HuH-7.5 (cell line): ENCODE data around the gene APBA1.

ENCODE experiments used
- DNase-seq: peaks from one replicate; pipeline ENCODE4 v3.0.0; 2011; ENCODE audit warnings: low spot score

The APBA1 gene

GRCh38 chr9:69397384-69398214 is 274.6 kb downstream of the APBA1 start:
- DNase-seq: no peak

- DNase-seq: no peak
These were observed 275.4 kb downstream of the APBA1 start for GRCh38 chr9:69396759-69397158.

GRCh38 chr9:69395718-69396117 is 276.5 kb downstream of the APBA1 start:
- no peak for DNase-seq

DNA sequence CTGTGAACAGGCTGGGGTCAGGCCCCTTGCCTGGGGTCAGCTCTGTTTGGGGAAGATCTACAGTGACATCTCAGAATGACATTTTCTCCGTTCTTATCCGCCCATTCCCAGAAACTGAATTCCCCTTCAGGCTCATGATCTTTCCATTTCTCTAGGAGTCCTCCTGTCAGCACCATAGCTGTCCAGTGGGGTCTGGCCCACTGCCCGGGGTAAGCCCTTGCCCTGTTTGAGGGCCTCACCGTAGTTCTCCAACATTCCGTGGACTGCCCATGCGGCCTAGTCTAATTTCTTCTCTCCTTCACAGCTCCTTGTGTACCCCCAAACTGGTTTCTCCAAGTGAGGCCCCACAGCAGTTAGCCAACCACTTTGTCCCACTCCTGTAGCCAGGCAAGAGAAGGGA is 278.7 kb downstream of the APBA1 start:
- DNase-seq: no peak

DNA sequence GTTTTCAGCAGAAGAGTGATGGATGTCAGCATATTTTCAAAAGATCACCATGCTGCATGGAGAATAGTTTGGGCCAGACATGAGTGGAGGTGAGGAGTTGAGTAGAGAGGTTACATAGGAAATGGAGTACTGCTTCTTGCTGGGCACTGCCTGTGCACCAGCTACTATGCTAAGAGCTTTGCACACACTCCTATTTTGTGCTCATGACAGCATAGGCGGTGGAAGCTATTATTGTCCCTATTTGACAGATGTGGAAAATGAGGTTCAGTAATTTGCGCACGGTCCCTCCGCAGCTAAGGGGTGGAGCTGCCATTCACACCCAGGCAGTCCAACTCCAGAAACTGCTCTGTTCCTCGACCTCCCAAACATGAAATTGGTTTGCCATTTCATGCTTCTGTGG is 279.3 kb downstream of the APBA1 start:
- DNase-seq: no peak

- no peak for DNase-seq
These were observed 280.2 kb downstream of the APBA1 start for GRCh38 chr9:69391946-69392345.

- DNase-seq: no peak
These were observed 280.7 kb downstream of the APBA1 start for GRCh38 chr9:69391487-69391886.

DNA sequence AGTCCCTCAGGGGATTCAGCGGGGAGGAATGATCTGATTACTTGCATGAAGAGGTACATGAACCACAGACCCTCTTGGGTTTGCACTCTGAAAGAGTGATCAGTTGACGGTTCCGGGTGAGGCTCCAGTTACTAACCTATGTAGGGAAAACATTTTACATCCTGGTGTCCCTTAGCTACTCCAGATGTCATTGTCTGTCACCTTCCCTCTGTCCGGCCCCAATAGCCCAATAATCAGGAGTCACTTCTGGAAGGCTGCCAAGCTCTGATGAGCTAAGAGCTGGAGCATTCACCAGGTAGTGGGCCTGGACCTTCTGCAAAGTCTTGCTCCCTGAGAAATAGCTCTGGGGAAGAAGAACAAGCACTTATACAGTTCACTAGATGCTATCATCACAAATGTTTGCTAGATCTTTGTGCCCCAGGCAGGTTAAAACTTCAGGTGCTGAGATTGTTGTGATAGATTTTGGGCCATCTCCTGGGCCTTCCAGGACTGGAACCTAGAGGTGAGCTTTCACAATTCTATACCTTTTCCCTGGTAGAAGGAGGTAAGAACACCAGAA is 282.7 kb downstream of the APBA1 start:
- no peak for DNase-seq

DNA sequence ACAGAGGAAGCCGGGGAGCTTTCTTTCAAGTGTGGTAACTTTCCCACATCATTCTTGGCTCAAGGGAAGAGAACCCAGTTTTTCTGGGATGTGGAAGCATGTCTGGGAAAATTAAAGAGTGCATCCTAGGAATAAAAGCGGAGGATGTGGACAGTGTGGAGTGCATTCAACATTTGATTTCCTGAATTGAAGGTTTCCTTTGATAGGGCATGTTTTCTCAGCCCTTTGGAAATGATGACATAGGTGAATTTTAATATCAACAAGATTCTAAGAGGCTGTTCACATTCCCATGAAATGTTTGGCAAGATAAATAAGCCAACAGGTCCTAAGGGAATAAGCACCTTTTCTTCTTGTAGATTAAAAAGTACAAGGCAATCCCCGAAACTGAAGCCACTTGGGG is 283.6 kb downstream of the APBA1 start:
- no peak for DNase-seq

GRCh38 chr9:69386651-69387050 is 285.5 kb downstream of the APBA1 start:
- no peak for DNase-seq

GRCh38 chr9:69385581-69386033 is 286.6 kb downstream of the APBA1 start:
- DNase-seq: no peak

GRCh38 chr9:69382135-69382534 is 290.0 kb downstream of the APBA1 start:
- no peak for DNase-seq

DNA sequence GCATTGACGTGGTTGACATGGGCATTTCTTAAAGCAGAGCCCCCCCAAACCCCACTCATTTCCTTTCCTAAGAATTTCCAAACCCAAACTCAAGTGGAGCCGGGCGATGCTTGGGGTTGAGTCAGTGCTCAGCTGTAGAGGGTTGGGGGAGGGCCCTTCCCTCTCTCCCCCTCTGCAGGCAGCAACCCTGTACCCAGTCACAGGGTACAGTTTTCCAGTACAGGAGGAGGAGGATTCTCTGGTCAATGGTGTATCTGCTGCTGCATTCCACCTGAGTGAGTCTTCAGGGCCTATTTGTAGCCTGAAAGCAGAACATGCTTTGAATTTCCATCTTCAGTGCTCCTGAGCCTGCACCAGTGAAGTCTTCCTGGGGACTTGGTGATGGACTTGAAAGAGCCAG is 291.4 kb downstream of the APBA1 start:
- DNase-seq: no peak

- DNase-seq: no peak
These were observed 291.9 kb downstream of the APBA1 start for GRCh38 chr9:69380301-69380700.

DNA sequence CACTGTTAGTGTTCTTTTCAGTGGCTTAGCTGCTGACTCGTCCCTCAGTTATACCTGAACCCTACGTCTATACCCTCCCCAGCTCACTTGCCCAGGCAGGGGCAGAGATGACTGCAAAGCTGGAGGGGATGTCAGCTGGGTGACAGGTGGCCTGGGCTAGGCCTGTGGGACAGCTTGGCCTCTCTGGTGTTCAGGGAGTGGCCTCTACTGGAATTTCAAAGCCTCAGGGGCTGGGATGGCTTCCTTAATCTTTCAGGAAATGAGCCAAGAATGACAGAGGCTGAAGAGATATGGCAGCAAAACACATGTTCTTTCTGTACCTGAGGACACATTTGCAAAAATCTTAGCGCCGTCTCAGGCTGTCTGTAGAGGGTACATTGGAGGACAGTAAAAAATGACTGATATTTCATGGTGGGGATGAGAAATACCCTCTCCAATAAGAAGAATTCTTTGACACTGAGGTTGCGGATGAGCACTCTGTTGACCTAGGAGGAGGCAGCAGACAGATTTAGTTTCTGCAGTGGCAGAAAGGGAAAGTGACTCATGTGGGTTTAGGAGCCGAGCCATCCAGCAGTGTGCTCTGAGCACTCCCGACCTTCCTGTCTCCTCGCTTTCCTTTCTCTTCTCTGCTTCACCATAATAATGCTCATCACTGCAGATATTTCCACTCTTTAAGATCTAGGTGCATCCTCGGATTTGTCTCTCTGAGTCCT is 292.7 kb downstream of the APBA1 start:
- no peak for DNase-seq

GRCh38 chr9:69377981-69378380 is 294.2 kb downstream of the APBA1 start:
- DNase-seq: no peak
